Mucosa of descending colon (tissue), 3 donors: ENCODE data around the gene CTXN1. TPM values are rescaled to one million over a fixed set of nuclear protein-coding genes. Genes with fewer than 3 reads are reported as not detected.

Experiments used
- ATAC-seq: fragments of 200-7000 bp; cut with Tn5 transposase; one replicate; pipeline ENCODE4 v1.9.1; 2020; ENCODE audit warnings: mild to moderate bottlenecking, moderate library complexity
- DNase-seq, 3 donors: peaks; one replicate each; pipeline ENCODE4 v3.0.0-alpha.2; 2020
- H3K36me3 ChIP-seq: fragments of 200-600 bp; one replicate; pipeline ENCODE4 v1.8.0; 2021; ENCODE audit warnings: low read depth, mild to moderate bottlenecking
- H3K4me1 ChIP-seq: fragments of 200-600 bp; one replicate; pipeline ENCODE4 v1.8.0; 2021; ENCODE audit warnings: low read depth, mild to moderate bottlenecking
- H3K4me3 ChIP-seq: fragments of 200-600 bp; one replicate; pipeline ENCODE4 v1.8.0; 2021; ENCODE audit warnings: mild to moderate bottlenecking
- H3K9me3 ChIP-seq: fragments of 200-600 bp; one replicate; pipeline ENCODE4 v1.8.0; 2021; ENCODE audit warnings: mild to moderate bottlenecking
- CTCF ChIP-seq: fragments of 200-600 bp; IDR thresholded peaks from one replicate; pipeline ENCODE4 v1.8.0; 2022; ENCODE audit warnings: antibody characterized with exemption, mild to moderate bottlenecking
- intact Hi-C, 2 donors: fragments of 100-400 bp; cut with DNase I in 1 of 2; cut with micrococcal nuclease in 1 of 2; formaldehyde crosslinking; loops; one replicate each; pipeline versions ENCODE4 v1.11.0 to v1.11.1; 2022; cut with DNase I, micrococcal nuclease
- total RNA-seq, 3 donors: library from RNA; stranded (reverse); fragmentation: NEBNext Ultra II Directional in 2 of 3; extraction: Animal tissue kit (Norgen Biotek cat#: 25700) in 2 of 3; gene quantifications; one replicate each; pipeline versions ENCODE4 v1.2.1 to v1.2.4, GENCODE V29; 2021 to 2023
- donor health status: DM: no; HTN: no; CAD: no; lungs with moderate emphysema.
- donor health status: DM: no; HTN: no; CAD: no.
- donor health status: DM: no; HTN: yes; CAD: no.

CTXN1 gene
- total RNA-seq, 3 donors from 2014 or later = 0.69 to 28.3 (median 1.9) TPM

GRCh38 chr19:7912697-7913564 lies 13.0 kb downstream of the CTXN1 start:
- DNase-seq = peak in 1 of 3 donors; percentile 30
- intact Hi-C loops = no loop called here
- no peak for TF ChIP-seq CTCF
- ATAC-seq = no peak
- Histone ChIP-seq H3K4me1 (peaks cover 22% of the 10 kb centered on the region), H3K9me3 (no peaks in the 10 kb centered on the region), H3K36me3 (peaks cover 20% of the 10 kb centered on the region), H3K4me3 (no peak overlapping the region)

- no peak overlapping the region for H3K4me3 ChIP-seq
- ATAC-seq (no peak), DNase-seq (peak in 2 of 3 donors; percentile 31 to 50)
- H3K9me3 ChIP-seq = no peaks in the 10 kb centered on the region
- intact Hi-C loops = no loop called here
- no peak for TF ChIP-seq CTCF
- peaks cover 15% of the 10 kb centered on the region for H3K4me1 ChIP-seq
- H3K36me3 ChIP-seq = peaks cover 20% of the 10 kb centered on the region
Observed at GRCh38 chr19:7912144-7912696, 13.7 kb downstream of the CTXN1 start.

- H3K9me3 ChIP-seq = no peaks in the 10 kb centered on the region
- H3K4me1 ChIP-seq = peaks cover 10% of the 10 kb centered on the region
- peak in 1 of 3 donors; percentile 25 for DNase-seq
- TF ChIP-seq CTCF = no peak
- no peak overlapping the region for H3K4me3 ChIP-seq
- peaks cover 20% of the 10 kb centered on the region for H3K36me3 ChIP-seq
- intact Hi-C loops = no loop called here
- ATAC-seq = no peak
Observed at GRCh38 chr19:7911508-7912143, 14.3 kb downstream of the CTXN1 start.

GRCh38 chr19:7910321-7911161 lies 15.4 kb downstream of the CTXN1 start:
- TF ChIP-seq CTCF = no peak
- no peak for ATAC-seq
- H3K4me3 ChIP-seq = no peak overlapping the region
- DNase-seq = peak in 2 of 3 donors; percentile 26 to 51
- peaks cover 20% of the 10 kb centered on the region for H3K36me3 ChIP-seq
- intact Hi-C loops = no loop called here
- peaks cover under 1% of the 10 kb centered on the region for H3K4me1 ChIP-seq
- no peaks in the 10 kb centered on the region for H3K9me3 ChIP-seq

GRCh38 chr19:7909471-7910067 lies 16.4 kb downstream of the CTXN1 start:
- no peak for ATAC-seq
- intact Hi-C loops = loop anchor here in 1 of 2 donors (10.0 kb wide), 1 partner anchor 55 kb away; no protein-coding TSS in a partner anchor
- DNase-seq = no peak

More at GRCh38 chr19:7909471-7910067, 16.4 kb downstream of the CTXN1 start:
- no peak overlapping the region for H3K4me3 ChIP-seq
- no peak for TF ChIP-seq CTCF
- no peaks in the 10 kb centered on the region for H3K9me3 ChIP-seq
- H3K4me1 ChIP-seq = peaks cover 6% of the 10 kb centered on the region
- peaks cover 20% of the 10 kb centered on the region for H3K36me3 ChIP-seq
